GM10847 (cell line): Measurements from ENCODE around the gene SCLT1.

ENCODE experiments used
- POLR2A ChIP-seq: IDR thresholded peaks from 2 replicates; pipeline ENCODE4 v1.6.1; 2011; ENCODE audit not compliant: insufficient read length; ENCODE audit errors: extremely low read depth

The SCLT1 gene

DNA sequence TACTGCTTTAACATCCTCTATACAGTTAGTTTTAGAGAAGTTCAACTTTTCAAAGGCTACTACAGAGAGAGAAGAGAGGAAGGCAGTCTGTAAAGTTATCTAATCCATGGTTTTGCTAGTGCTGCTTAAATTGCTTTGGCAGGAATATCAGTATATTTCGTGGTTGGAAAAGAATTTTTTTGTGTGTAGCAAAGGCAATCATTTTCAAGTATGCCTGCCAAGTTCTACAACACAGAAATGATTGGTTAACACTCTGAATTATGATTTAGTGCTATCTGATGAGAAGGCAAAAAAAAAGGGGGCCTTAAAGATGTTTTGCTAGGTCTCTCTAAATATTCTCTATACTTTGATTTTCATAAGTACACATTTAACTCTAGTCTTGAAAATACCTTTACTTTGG lies 150.7 kb downstream of the SCLT1 start:
- no peak for TF ChIP-seq POLR2A

DNA sequence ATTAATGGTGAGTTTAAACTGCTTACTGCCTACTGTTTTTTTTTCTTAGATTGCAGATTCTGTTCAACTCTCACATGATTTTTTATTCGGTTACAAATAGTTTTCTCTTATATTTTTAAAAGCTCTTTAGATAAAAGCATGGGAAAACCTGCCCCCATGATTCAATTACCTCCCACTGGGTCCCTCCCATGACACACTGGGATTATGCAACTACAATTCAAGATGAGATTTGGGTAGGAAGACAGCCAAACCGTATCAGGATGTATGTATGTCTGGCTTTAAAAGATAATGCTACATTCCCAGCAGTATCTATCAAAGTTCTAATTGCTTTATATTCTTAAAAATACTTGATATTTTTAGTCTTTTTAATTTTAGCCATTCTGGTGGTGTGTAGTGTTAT lies 152.4 kb downstream of the SCLT1 start:
- TF ChIP-seq POLR2A = no peak

DNA sequence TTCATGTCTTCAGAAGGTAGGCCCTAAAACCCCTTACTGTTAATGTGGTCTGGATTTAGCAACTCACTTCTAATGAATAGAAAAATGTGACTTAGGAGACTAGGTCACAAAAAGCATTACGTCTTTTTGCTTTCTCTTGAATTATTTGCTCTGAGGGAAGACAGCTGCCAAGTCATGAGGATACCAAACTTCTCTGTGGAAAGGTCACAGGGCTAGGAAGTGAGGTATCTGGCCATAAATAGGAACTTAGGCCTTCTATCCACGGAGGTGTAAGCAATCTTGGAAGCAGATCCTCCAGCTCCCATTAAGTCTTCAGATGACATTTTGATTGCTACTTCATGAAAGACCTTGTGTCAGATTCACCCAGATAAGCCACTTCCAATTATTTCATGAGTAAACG lies 163.3 kb downstream of the SCLT1 start:
- TF ChIP-seq POLR2A = no peak

GRCh38 chr4:128924951-128925350 lies 168.4 kb downstream of the SCLT1 start:
- no peak for TF ChIP-seq POLR2A

DNA sequence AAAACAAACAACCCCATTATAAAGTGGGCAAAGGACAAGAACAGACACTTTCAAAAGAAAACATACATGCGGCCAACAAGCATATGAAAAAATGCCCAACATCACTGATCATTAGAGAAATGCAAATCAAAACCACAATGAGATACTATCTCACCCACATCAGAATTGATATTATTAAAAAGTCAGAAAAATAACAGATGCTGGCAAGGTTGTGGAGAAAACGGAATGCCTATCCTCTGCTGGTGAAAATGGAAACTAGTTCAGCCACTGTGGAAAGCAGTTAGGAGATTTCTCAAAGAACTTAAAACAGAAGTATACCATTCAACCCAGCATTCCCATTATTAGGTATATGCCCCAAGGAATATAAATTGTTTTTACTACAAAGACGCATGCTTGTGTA lies 171.4 kb downstream of the SCLT1 start:
- no peak for TF ChIP-seq POLR2A

DNA sequence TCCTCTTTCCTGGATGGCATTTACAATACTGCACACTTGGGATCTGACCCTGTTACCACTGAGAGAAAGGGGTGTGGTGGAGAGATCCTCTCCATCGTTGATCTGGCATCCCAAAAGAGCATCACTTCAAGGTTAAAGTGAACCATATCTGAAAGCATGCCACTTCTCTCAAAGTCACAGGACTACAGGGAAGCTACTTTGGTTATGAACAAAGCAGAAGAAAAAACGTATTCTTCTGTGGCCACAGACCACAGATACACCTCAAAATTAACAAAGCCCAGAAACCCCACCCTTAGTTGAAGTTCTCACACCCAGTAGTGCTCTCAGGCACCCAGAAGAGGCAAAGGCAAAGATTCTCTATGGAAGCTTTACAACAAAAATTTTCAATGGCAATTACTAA lies 175.6 kb downstream of the SCLT1 start:
- no peak for TF ChIP-seq POLR2A

DNA sequence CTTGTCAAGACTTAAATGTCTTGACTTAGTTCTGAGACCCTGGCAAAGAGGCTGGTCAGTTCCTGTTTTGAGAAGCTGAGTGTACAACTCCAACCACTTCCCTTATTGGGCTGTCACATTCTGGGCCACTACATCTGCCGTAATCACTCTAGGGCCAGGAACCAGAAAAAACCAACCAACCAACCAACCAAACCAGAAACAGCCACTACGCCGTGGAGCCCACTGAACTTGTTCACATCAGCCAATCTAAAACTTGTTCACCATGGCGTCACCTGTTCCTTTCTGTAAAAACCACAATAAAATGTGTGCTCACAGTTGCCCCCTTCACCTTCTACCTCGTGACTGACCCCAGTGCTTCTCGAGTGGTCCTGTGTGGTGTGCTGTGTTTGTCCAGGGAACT lies 176.5 kb downstream of the SCLT1 start:
- no peak for TF ChIP-seq POLR2A

- TF ChIP-seq POLR2A = no peak
These were observed 177.8 kb downstream of the SCLT1 start for GRCh38 chr4:128915544-128915943.

- TF ChIP-seq POLR2A = no peak
These were observed 180.1 kb downstream of the SCLT1 start for GRCh38 chr4:128913228-128913627.

GRCh38 chr4:128908735-128909134 lies 184.6 kb downstream of the SCLT1 start:
- no peak for TF ChIP-seq POLR2A

- no peak for TF ChIP-seq POLR2A
These were observed 185.4 kb downstream of the SCLT1 start for GRCh38 chr4:128907981-128908380.

- TF ChIP-seq POLR2A = no peak
These were observed 186.8 kb downstream of the SCLT1 start for GRCh38 chr4:128906581-128906980.

GRCh38 chr4:128904821-128905220 lies 188.5 kb downstream of the SCLT1 start:
- TF ChIP-seq POLR2A = no peak

GRCh38 chr4:128880662-128881061 lies 212.7 kb downstream of the SCLT1 start:
- no peak for TF ChIP-seq POLR2A

DNA sequence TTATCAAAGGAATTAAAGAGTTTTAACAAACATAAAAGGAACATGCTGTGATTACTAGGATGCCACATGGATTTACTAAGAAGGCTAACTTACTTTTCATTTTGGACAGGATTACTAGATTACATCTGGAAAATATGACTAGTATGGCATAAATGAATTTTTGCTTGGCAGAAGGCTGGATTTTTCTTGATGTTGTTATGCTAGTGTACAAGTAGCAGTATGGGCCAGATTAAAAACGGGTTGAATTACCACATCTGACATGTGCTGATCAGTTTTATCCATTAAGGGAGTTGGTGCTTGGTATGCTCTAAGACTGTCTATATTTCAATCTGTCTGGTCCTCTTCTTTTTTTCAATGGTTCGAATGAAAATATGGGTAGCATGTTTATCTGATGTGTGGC lies 213.4 kb downstream of the SCLT1 start:
- no peak for TF ChIP-seq POLR2A

GRCh38 chr4:128879283-128879682 lies 214.1 kb downstream of the SCLT1 start:
- no peak for TF ChIP-seq POLR2A

- TF ChIP-seq POLR2A = no peak
These were observed 215.4 kb downstream of the SCLT1 start for GRCh38 chr4:128877934-128878333.

GRCh38 chr4:128876200-128876599 lies 217.1 kb downstream of the SCLT1 start:
- TF ChIP-seq POLR2A = no peak
